Measurements from ENCODE around the gene TSPOAP1.
"Not testable (repeated sequence)": the region's sequence is repeated elsewhere in the genome, so short reads cannot be mapped to it uniquely, and the experiment has no call there.

Gene TSPOAP1

DNA sequence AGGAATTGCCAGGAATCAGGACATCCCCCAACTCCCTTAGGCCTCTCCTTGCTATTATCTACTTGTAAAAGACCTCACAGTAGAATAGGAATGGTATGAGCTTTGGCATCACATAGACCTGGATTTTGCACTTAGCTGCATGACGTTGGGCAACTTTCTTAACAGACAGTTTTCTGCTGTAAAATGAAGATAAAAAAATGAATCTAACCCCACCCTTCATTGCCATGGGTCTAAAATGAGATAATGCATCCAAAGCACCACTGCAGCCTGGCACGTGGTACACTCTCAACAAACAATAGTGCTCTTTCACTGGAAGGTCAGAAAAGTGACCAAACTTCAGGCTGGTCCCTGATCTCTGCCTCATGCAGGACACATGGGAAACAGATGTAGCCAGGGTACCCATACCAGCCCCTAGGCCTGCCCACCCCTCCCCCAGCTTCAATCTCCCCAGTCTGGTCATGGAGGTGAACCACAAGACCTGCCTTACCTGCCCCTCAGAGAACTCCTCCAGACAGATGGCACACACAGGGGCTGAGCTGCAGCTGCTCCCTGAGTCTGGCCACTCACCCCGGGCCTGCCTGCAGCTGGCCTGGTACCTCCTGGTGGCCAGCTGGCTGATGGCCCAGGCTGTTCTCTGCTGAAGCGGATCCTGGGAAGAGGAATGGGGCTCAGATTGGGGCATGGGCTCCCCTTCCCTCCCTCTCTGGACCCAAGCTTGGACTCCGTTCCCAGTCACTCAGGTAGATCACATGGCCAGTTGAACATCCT lies 31.9 kb upstream of the TSPOAP1 start:
- DNase-seq (ENCODE audit: low read depth in 2 of 2) = no peak

GRCh38 chr17:58358408-58359172 lies 30.0 kb upstream of the TSPOAP1 start:
- DNase-seq (ENCODE audit: low read depth in 2 of 2) = no peak

DNA sequence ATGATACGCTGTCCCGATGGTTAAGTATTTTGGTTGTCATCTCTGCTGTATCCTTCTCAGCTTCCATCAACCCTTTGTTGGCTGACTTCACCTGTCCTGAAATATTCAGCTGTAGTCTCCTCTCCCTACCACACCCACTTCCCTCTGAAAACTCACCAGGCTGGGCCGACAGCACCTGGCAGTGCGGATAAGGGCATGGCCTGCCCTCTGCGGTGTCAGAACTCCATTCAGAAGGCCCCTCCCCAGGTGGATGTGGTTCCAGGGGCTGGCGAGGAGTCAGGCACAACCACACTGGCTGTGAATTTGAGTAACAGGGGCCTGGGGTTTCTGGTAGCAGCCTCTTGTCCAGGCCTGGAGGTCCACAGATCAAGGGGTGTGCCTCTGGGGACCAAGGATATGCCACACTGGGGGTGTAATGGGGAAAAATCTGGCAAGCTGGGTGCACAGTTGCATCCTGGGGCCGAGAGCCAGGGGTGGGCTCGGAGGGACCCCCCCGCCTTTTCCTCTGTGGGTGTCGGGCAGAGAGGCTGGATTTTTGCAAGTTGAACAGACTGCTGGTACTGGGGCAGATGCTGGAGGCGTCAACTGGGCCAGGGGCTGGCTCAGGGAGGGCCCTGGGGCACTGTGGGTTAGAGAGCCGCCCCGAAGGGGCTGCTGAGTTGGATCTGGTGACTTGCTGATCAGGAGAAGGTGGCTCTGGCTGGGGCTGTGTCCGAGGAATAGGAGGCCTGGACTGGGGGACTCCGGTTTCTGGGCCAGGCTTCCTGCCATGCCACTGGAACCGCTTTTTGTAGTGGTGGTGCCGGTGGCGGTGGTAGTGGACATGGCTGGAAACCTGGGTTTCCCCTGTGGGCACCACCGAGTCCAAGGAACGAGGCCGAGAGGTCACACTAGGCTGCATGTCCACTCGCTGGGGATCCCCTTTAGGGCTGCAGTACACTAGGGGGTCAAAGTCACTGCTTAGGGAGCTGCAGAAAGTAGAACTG lies 29.0 kb upstream of the TSPOAP1 start:
- no peak for DNase-seq (ENCODE audit: low read depth in 2 of 2)

GRCh38 chr17:58356231-58356630 lies 27.6 kb upstream of the TSPOAP1 start:
- no peak for DNase-seq (ENCODE audit: low read depth in 2 of 2)

DNA sequence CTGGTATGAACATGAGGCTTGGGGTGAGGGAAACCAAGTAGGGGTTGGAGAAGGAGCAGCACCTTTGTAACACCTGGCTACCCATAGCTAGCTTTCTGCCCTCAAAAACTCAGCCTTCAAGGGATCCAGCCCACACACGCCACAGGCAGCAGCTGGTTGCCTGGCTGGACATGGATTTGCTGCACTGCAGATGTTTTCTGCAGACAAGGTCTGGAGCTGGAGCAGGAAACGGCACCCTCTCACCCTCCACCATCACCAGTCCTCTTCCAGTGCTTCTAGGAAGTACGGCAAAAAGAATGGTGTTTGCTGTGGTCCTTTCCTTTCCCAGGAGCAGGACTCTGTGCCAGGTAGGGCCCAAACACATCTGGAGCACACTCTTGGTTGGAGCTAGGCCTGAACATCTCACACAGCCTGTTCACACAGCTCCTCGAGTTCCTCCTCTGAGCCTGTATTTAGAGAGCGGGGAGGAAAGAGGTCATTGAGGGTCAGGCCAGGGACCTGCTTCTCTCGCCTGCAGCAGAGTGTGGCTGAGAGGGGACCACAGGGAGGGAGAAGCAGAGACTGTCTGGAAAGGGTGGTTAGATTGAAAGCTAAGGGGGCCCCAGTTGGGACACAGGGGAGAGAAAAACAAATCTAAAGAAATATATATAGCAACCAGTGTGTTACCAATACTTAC lies 26.1 kb upstream of the TSPOAP1 start:
- no peak for DNase-seq (ENCODE audit: low read depth in 2 of 2)

DNA sequence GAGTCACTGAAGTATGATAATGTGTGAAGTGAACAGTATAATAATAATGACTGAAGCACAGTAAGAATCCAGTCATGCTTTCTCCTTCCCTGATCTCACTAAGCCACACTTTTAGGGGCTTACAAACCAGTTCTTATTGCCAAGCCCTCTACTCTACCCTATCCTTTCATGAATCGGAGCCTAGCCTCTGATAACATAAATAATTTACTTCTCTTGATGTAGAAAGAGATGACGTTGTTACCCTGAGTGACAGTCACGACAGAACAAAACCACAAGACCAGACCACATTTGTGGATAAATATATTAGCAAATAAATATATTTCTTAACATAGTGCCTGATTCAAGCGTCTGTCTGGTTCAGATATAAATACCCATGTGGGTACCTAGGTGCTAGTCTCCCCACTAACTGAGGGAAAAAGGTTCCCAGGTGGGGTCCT lies 24.8 kb upstream of the TSPOAP1 start:
- no peak for DNase-seq (ENCODE audit: low read depth in 2 of 2)

DNA sequence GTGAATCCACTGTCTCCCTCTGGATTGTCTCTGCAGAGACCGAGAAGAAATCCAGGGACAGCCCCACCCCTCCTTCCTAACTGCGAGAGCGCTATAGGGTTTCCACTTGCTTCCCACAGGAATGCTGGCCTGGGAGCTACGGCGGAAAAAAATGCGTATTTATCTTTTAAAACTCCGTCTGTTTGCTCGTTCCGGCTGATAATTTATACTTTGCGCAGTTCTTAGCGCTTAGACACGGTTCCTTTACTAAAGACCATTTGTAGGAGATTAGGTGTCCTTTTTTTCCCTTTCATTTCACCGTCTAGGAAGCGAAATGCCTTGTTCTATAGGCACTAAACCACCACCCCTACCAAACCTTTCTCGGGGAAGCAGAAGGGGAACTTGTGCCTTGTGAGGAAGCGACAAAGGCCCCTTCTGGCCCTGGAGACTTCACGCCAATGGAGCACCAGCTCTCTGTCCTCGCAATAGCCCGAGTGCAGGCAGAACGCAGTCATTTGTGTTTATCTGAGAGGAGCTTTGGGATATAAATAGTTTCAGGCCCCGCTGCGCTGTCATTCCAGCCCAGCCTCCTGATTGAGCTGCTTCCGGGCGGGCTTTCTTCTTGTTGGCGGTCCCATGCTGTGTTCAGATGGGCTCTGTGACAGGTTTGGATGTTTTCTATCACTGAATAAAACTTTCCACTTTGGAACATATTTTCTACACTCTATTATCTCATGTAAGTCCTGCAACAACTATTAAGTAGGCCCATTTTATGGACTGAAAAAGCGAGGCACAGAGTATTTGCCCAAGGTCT lies 24.2 kb upstream of the TSPOAP1 start:
- peak in 1 of 2 donors; percentile 15 for DNase-seq (ENCODE audit: low read depth in 2 of 2)

DNA sequence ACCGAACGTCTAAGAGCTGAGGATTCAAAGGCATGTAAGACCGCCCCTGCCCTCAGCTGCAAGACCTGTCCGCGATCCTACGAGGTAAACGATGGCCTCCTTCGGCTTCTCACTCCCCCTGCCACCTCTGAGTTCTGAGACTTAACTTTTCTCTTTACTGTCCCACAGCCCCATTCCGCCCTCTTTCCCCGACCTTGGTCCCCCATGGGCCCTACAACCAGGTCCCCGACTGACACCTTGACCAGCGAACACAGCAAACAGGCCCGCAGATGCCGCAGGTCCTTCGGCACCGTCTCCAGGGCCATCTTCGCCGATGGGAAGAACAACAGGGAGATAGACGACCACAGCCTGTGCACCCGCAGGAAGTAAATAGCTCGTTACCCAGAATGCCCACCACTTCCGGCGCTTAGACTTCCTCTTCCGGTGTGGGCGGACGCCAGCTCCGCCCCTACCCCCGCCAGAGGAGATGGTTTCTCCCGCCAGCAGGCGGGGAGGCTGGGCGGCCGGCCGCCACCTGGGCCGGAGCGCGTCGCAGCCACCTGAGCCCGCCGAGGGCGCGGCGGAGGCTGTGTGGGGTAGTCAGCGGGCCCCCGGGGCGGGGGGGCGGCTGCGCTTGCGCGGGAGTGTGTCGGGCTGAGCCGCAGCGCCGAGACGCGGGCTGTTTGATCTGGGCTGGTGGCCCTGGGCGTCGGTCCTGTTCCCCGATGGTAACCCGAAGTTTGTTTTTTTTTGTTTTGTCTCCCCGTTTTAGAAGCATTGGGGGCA lies 23.4 kb upstream of the TSPOAP1 start, which contains the start of gene SUPT4H1:
Gene SUPT4H1, minus strand, starts transcription at position 371 of the 765 bp plus-strand sequence. Its CDS starts 66 bp downstream, at position 305.
- DNase-seq (ENCODE audit: low read depth in 2 of 2) = peak; percentile 82 to 89

GRCh38 chr17:58351182-58351581 lies 22.6 kb upstream of the TSPOAP1 start:
- no peak for DNase-seq (ENCODE audit: low read depth in 2 of 2)

DNA sequence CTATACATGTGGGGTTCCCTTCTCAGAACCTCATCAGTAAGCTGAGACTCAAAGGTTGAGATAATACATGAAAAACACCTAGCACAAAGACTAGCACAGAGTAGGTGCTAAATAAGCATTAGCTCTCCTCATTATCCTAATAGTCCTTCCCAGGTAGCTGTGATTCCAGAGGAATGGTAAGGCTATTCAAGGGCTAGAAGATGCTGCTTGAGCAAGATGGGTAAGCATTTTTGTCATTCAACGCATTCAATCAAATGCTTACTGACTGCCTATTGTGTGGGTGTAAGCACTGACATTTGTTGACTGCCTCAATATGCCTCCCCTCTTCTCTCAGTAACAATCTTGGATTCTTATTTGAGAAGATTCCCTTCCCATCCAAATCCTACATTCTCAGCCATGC lies 19.4 kb upstream of the TSPOAP1 start:
- DNase-seq (ENCODE audit: low read depth in 2 of 2) = no peak

DNA sequence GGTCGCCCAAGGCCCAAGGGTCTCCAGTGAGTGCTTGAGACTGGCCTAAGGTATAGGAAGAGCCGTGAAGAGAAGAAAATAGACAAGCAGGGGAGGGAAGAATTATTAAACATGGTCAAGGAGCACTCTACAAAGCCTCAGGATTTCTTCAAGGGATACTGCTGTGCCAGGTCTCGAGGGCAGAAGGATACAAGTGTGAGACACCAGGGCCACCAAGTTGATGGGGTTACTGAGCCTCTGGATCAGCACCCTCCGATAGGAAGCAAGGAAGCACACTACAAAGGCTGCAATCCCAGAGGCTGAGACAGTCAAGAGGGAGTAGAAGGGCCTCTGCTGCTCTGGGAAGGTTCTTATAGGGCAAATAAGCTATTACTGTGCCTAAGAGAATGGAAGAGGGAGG lies 16.9 kb upstream of the TSPOAP1 start:
- DNase-seq (ENCODE audit: low read depth in 2 of 2) = no peak

DNA sequence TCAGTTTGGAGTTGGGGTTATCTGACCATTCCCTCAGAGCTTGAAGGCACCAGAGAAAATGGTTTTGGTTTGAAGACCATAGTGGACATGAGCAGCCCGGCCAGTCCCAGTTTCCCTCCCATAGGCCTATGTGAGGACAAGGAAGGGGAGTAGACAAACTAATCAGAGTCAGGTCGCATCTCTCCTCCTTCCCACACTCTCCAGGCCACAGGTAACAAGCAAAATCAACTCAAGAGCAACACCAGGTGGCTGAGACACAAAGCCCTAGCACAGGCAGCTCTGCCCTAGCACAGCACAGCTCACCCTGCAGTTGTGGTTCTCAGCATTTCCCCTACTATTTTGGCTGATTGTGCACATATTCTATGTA lies 16.2 kb upstream of the TSPOAP1 start:
- DNase-seq (ENCODE audit: low read depth in 2 of 2) = peak in 1 of 2 donors; percentile 57

DNA sequence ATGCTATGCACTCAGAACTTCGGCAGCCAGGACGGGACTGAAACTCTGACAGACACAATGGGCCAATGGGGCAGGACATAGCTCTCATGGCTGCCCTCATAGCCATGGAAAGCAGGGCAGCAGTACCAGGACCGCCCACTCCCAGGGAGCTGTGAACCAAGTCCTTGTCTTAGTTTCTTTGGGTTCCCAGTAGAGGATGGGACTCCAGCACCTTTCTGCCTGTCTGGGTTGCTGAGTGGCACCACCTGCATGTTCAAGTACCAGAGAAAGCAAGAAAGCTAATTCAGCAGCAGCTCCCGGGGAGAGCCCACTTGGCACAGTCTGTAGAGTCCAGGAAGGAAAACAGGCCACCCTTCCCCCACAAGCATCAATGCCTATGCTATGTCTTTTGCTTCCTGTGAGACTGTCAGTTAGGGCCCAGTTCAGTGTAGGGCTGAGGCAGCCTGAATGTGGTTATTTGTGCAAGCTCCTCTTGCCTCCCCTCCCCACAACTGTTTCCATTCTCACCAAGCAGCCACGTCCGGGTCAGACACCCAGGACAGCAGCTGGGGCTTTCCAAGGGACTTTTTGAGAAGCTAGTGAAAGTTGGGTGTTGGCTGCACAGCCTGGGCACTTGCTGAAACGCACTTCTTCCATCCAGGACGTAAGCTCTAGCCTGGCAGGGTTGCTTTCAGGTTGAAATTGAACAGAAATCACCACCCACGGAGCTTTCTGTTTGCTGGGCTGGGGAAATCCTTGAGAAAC lies 15.6 kb upstream of the TSPOAP1 start:
- peak; percentile 86 to 93 for DNase-seq (ENCODE audit: low read depth in 2 of 2)

- DNase-seq (ENCODE audit: low read depth in 2 of 2) = no peak
These were observed 14.5 kb upstream of the TSPOAP1 start for GRCh38 chr17:58343131-58343530.

DNA sequence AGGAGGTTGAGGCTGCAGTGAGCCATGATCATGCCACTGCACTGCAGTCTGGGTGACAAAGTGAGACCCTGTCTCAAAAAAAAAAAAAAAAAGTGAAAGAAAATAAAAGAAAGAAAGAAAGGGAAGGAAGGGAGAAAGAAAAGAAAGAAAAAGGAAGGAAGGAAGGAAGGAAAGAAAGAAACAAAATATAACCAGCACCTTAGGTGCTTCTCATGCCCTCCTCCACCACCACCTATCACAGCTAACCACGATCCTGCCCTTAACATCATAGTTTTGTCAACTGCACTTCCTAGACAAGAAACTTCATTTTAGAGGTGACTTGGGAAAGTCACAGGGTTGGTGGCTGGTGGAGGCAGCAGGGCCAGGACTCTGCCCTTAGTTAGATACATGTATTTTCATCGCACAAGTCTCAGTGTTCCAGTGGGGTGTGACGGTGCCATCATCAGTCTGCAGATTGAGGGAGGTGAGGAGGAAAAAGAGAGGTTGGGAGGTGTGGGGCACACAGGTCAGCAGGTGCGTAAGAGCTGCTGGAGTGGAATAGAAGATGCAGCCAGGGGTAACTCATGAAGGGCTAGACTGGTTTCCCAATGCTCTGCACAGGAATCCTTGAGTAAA lies 13.4 kb upstream of the TSPOAP1 start:
- no peak for DNase-seq (ENCODE audit: low read depth in 2 of 2)

GRCh38 chr17:58341136-58341860 lies 12.7 kb upstream of the TSPOAP1 start:
- not testable (repeated sequence) for DNase-seq (ENCODE audit: low read depth in 2 of 2)

DNA sequence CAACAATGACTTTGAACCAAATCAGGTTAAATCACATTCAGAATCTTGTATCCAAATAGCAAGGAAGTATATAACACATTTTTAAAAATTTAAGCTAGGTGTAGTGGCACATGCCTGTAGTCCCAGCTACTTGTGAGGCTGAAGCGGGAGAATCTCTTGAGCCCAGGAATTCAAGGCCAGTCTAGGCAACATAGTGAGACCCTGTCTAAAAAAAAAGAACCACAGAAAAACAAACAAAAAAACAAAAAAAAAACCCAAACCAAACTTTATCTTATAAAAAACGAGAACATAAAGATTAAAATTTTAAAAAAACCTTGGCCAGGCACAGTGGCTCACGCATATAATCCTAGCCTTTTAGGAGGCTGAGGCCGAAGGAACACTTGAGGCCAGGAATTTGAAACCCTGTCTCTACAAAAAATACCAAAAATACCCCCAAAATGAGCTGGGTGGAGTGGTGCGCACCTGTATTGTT lies 11.8 kb upstream of the TSPOAP1 start:
- no peak for DNase-seq (ENCODE audit: low read depth in 2 of 2)

All from stimulated activated CD8-positive, alpha-beta memory T cell treated with anti-CD3 and anti-CD28 coated beads, Interleukin-7, amount 100 ng/mL, for 4 hours (primary cell).